Kidney (tissue), 14 donors: Measurements from ENCODE around the gene HPCAL1. TPM values are rescaled to one million over a fixed set of nuclear protein-coding genes. Genes with fewer than 3 reads are reported as not detected.

ENCODE experiments used
- DNase-seq, 5 donors: peaks; one replicate each; pipeline ENCODE4 v3.0.0-alpha.2; 2013 to 2020
- FAIRE-seq: peaks from 2 replicates; lab custom pipeline; 2012; peaks lifted over from hg19 to GRCh38; lab: Jason Lieb, UNC
- H3K27ac ChIP-seq, 2 donors: one replicate each; pipeline ENCODE4 v1.7.0; 2013; ENCODE audit warnings: low read depth in 2 of 2, low read length in 2 of 2, inconsistent platforms in 1 of 2
- H3K27me3 ChIP-seq: one replicate; pipeline ENCODE4 v1.7.1; 2013; ENCODE audit warnings: low read length, inconsistent platforms; ENCODE audit not compliant: control insufficient read depth, insufficient read depth
- H3K36me3 ChIP-seq, 3 donors: one replicate each; pipeline versions ENCODE4 v1.7.0 to v1.7.1; 2013; ENCODE audit warnings: low read length in 3 of 3, control low read depth in 1 of 3, inconsistent platforms in 1 of 3; ENCODE audit not compliant: insufficient read depth in 3 of 3, control insufficient read depth in 2 of 3
- H3K4me1 ChIP-seq, 3 donors: one replicate each; pipeline versions ENCODE4 v1.7.0 to v1.7.1; 2013; ENCODE audit warnings: low read length in 3 of 3, inconsistent platforms in 1 of 3, low read depth in 1 of 3; ENCODE audit not compliant: control insufficient read depth in 2 of 3, insufficient read depth in 2 of 3
- H3K4me3 ChIP-seq, 3 donors: one replicate each; pipeline versions ENCODE4 v1.7.0 to v1.8.1; 2013; ENCODE audit warnings: low read length in 3 of 3, control low read depth in 1 of 3, inconsistent platforms in 1 of 3
- H3K9ac ChIP-seq, 3 donors: one replicate each; pipeline versions ENCODE4 v1.7.0 to v1.7.1; 2013; ENCODE audit warnings: low read length in 3 of 3, control low read depth in 1 of 3, inconsistent platforms in 1 of 3
- H3K9me3 ChIP-seq, 3 donors: one replicate each; pipeline versions ENCODE4 v1.7.0 to v1.7.1; 2013; ENCODE audit warnings: low read length in 3 of 3, control low read depth in 1 of 3, inconsistent platforms in 1 of 3; ENCODE audit not compliant: control insufficient read depth in 2 of 3, insufficient read depth in 1 of 3
- CTCF ChIP-seq: IDR thresholded peaks from 3 replicates; pipeline ENCODE4 v1.5.1; 2012; ENCODE audit warnings: mild to moderate bottlenecking, moderate library complexity, borderline replicate concordance; ENCODE audit not compliant: insufficient read depth; ENCODE audit errors: extremely low read depth
- intact Hi-C: fragments of 100-400 bp; cut with DNase I; formaldehyde crosslinking; loops from one replicate; pipeline ENCODE4 v1.11.1; 2022
- polyA plus RNA-seq: library from polyadenylated mRNA; stranded (reverse); fragments of 350-450 nt; fragmentation: Illumina TruSeq; extraction: RNeasy Lipid Tissue Mini Kit (QIAGEN cat#74804); gene quantifications from one replicate; pipeline ENCODE4 v1.2.3, GENCODE V29; 2014; ENCODE audit warnings: low read depth, low replicate concordance; ENCODE audit not compliant: insufficient read depth
- total RNA-seq: library from RNA; stranded (reverse); fragmentation: NEBNext Ultra II Directional; extraction: Animal tissue kit (Norgen Biotek cat#: 25700); gene quantifications from one replicate; pipeline ENCODE4 v1.2.1, GENCODE V29; 2021
- donor health status: control.
- donor health status: control.
- donor health status: control.
- donor health status: control.
- donor health status: control.
- donor health status: DM: yes; HTN: yes; CAD: no.
- donor health status: Normal renal cell carcinoma (clear cell type).

The HPCAL1 gene
- total and polyA plus RNA-seq, 2 donors from 2014 or later, result 47.3 to 121 TPM

- Histone ChIP-seq H3K27ac (peak overlapping the region; percentile 83 to 85), H3K36me3 (peaks cover 13 to 25% (median 17%) of the 10 kb centered on the region in 3 donors), H3K9me3 (no peaks in the 10 kb centered on the region), H3K4me1 (peaks cover 2 to 11% (median 10%) of the 10 kb centered on the region in 3 donors), H3K27me3 (no peaks in the 10 kb centered on the region), H3K4me3 (peak overlapping the region; percentile 61 to 87 (median 81)), H3K9ac (peak overlapping the region; percentile 14 to 81 (median 51))
- peak in 2 of 5 donors; percentile 57 to 58 for DNase-seq
- TF ChIP-seq CTCF, result no peak
- FAIRE-seq, result no peak
- intact Hi-C loops, result no loop called here
Measured at GRCh38 chr2:10447300-10447894, 144.7 kb downstream of the HPCAL1 start.

GRCh38 chr2:10447895-10448575 lies 145.3 kb downstream of the HPCAL1 start, which contains the start of gene ODC1:
ODC1 (minus strand) TSS chr2:10448327; CDS start chr2:10445032, 3,295 bp downstream.
- H3K9ac ChIP-seq, result peak within 1 kb of the TSS; percentile 45 to 84 (median 81)
- intact Hi-C loops, result no loop called here
- no peaks in the 10 kb centered on the region for H3K9me3 ChIP-seq
- peaks cover 12 to 19% (median 14%) of the 10 kb centered on the region in 3 donors for H3K36me3 ChIP-seq
- no peak for TF ChIP-seq CTCF
- no peak for FAIRE-seq
- peaks cover 2 to 11% (median 10%) of the 10 kb centered on the region in 3 donors for H3K4me1 ChIP-seq
- peak; percentile 96 to 99 (median 97) for DNase-seq
- peak within 1 kb of the TSS; percentile 76 to 87 (median 81) for H3K4me3 ChIP-seq
- H3K27me3 ChIP-seq, result no peaks in the 10 kb centered on the region
- H3K27ac ChIP-seq, result peak within 1 kb of the TSS; percentile 94

GRCh38 chr2:10448576-10449485 lies 146.1 kb downstream of the HPCAL1 start:
- H3K9me3 ChIP-seq, result no peaks in the 10 kb centered on the region
- intact Hi-C loops, result no loop called here
- peak; percentile 94 to 97 (median 96) for DNase-seq
- no peaks in the 10 kb centered on the region for H3K27me3 ChIP-seq
- H3K36me3 ChIP-seq, result peaks cover 8 to 11% (median 10%) of the 10 kb centered on the region in 3 donors
- H3K27ac ChIP-seq, result peak overlapping the region; percentile 94
- H3K9ac ChIP-seq, result peak overlapping the region; percentile 18 to 84 (median 45)
- peak overlapping the region; percentile 48 to 76 (median 68) for H3K4me3 ChIP-seq
- TF ChIP-seq CTCF, result peak; percentile 7
- H3K4me1 ChIP-seq, result peaks cover 2 to 11% (median 10%) of the 10 kb centered on the region in 3 donors
- no peak for FAIRE-seq
